Activated T-helper 1 cell treated with anti-CD3 and anti-CD28 coated beads, Interleukin-12 subunit alpha, Interleukin-12 subunit beta, Interleukin-2, Interleukin-4 antibody, amounts not matched to agents 30 ng/mL and 10 ng/mL and 1 ng/mL, durations not matched to agents 14 hours and 24 hours and 36 hours (primary cell): ENCODE data around the gene GJB5. TPM values are rescaled to one million over a fixed set of nuclear protein-coding genes. Genes with fewer than 3 reads are reported as not detected.

Source experiments
- DNase-seq: peaks from one replicate; pipeline ENCODE4 v3.0.0; 2021; ENCODE audit warnings: low spot score
- H3K27ac Mint-ChIP-seq: one replicate; pipeline ENCODE4 v1.8.0; 2021; ENCODE audit warnings: mild to moderate bottlenecking, mixed read lengths
- H3K27me3 Mint-ChIP-seq: one replicate; pipeline ENCODE4 v1.8.0; 2022; ENCODE audit warnings: mild to moderate bottlenecking, moderate library complexity, mixed read lengths; ENCODE audit not compliant: insufficient read depth
- H3K36me3 Mint-ChIP-seq: one replicate; pipeline ENCODE4 v1.8.0; 2021; ENCODE audit warnings: low read depth, mixed read lengths
- H3K4me1 Mint-ChIP-seq: one replicate; pipeline ENCODE4 v1.8.0; 2021; ENCODE audit warnings: low read depth, mixed read lengths
- H3K4me3 Mint-ChIP-seq: one replicate; pipeline ENCODE4 v1.8.0; 2021; ENCODE audit warnings: mild to moderate bottlenecking, moderate library complexity, mixed read lengths
- H3K9me3 Mint-ChIP-seq: one replicate; pipeline ENCODE4 v1.8.0; 2021; ENCODE audit warnings: mixed read lengths
- intact Hi-C: fragments of 100-400 bp; cut with micrococcal nuclease; formaldehyde crosslinking; loops from one replicate; pipeline ENCODE4 v1.15.1; 2024
- total RNA-seq: library from RNA; stranded (reverse); gene quantifications from 2 replicates; pipeline ENCODE4 v1.2.3, GENCODE V29; 2022

Gene GJB5
- not detected in 2 replicates for total RNA-seq

- Mint-ChIP-seq H3K27me3 (peaks cover 7% of the 10 kb centered on the region), H3K4me3 (no peak within 1 kb of the TSS), H3K27ac (no peak within 1 kb of the TSS), H3K4me1 (no peaks in the 10 kb centered on the region), H3K36me3 (no peaks in the 10 kb centered on the region), H3K9me3 (no peaks in the 10 kb centered on the region)
- DNase-seq, result no peak
- intact Hi-C loops, result no loop called here
Observed at GRCh38 chr1:34754964-34755637, at the start of gene GJB5. Gene GJB5 (plus strand): TSS chr1:34755047. CDS start chr1:34757331, 2,284 bp downstream.

GRCh38 chr1:34705077-34705476 is 49.8 kb upstream of the GJB5 start:
- Mint-ChIP-seq H3K27me3 (no peaks in the 10 kb centered on the region), H3K9me3 (no peaks in the 10 kb centered on the region), H3K4me1 (no peaks in the 10 kb centered on the region), H3K36me3 (no peaks in the 10 kb centered on the region), H3K27ac (no peak overlapping the region), H3K4me3 (no peak overlapping the region)
- DNase-seq, result no peak
- intact Hi-C loops, result no loop called here

GRCh38 chr1:34708106-34708505 is 46.7 kb upstream of the GJB5 start:
- no peaks in the 10 kb centered on the region for H3K27me3 Mint-ChIP-seq
- intact Hi-C loops, result no loop called here
- H3K36me3 Mint-ChIP-seq, result no peaks in the 10 kb centered on the region
- DNase-seq, result no peak
- H3K4me3 Mint-ChIP-seq, result no peak overlapping the region
- H3K9me3 Mint-ChIP-seq, result no peaks in the 10 kb centered on the region
- H3K27ac Mint-ChIP-seq, result no peak overlapping the region
- H3K4me1 Mint-ChIP-seq, result no peaks in the 10 kb centered on the region

GRCh38 chr1:34709547-34709946 is 45.3 kb upstream of the GJB5 start:
- Mint-ChIP-seq H3K27me3 (no peaks in the 10 kb centered on the region), H3K27ac (no peak overlapping the region), H3K4me1 (no peaks in the 10 kb centered on the region), H3K4me3 (no peak overlapping the region), H3K36me3 (no peaks in the 10 kb centered on the region), H3K9me3 (no peaks in the 10 kb centered on the region)
- intact Hi-C loops, result no loop called here
- no peak for DNase-seq

GRCh38 chr1:34710812-34711211 is 44.0 kb upstream of the GJB5 start:
- intact Hi-C loops, result no loop called here
- Mint-ChIP-seq H3K4me3 (no peak overlapping the region), H3K9me3 (no peaks in the 10 kb centered on the region), H3K27ac (no peak overlapping the region), H3K36me3 (no peaks in the 10 kb centered on the region), H3K27me3 (no peaks in the 10 kb centered on the region), H3K4me1 (no peaks in the 10 kb centered on the region)
- DNase-seq, result no peak

- DNase-seq, result no peak
- Mint-ChIP-seq H3K4me3 (no peak overlapping the region), H3K27me3 (peaks cover 2% of the 10 kb centered on the region), H3K4me1 (no peaks in the 10 kb centered on the region), H3K27ac (no peak overlapping the region), H3K9me3 (no peaks in the 10 kb centered on the region), H3K36me3 (no peaks in the 10 kb centered on the region)
- intact Hi-C loops, result no loop called here
Observed at GRCh38 chr1:34711485-34711884, 43.4 kb upstream of the GJB5 start.

GRCh38 chr1:34712007-34712688 is 42.7 kb upstream of the GJB5 start:
- Mint-ChIP-seq H3K36me3 (no peaks in the 10 kb centered on the region), H3K4me3 (no peak overlapping the region)

GRCh38 chr1:34713443-34713842 is 41.4 kb upstream of the GJB5 start:
- intact Hi-C loops, result no loop called here
- H3K36me3 Mint-ChIP-seq, result no peaks in the 10 kb centered on the region
- H3K27me3 Mint-ChIP-seq, result peaks cover 2% of the 10 kb centered on the region
- no peak for DNase-seq
- H3K4me3 Mint-ChIP-seq, result no peak overlapping the region
- H3K27ac Mint-ChIP-seq, result no peak overlapping the region
- H3K4me1 Mint-ChIP-seq, result no peaks in the 10 kb centered on the region
- H3K9me3 Mint-ChIP-seq, result no peaks in the 10 kb centered on the region

More at GRCh38 chr1:34712007-34712688, 42.7 kb upstream of the GJB5 start:
- DNase-seq, result no peak
- H3K4me1 Mint-ChIP-seq, result no peaks in the 10 kb centered on the region
- peaks cover 2% of the 10 kb centered on the region for H3K27me3 Mint-ChIP-seq
- no peaks in the 10 kb centered on the region for H3K9me3 Mint-ChIP-seq
- H3K27ac Mint-ChIP-seq, result no peak overlapping the region
- intact Hi-C loops, result no loop called here

GRCh38 chr1:34714386-34714785 is 40.5 kb upstream of the GJB5 start:
- Mint-ChIP-seq H3K36me3 (no peaks in the 10 kb centered on the region), H3K27ac (no peak overlapping the region), H3K9me3 (no peaks in the 10 kb centered on the region), H3K4me1 (no peaks in the 10 kb centered on the region), H3K27me3 (peaks cover 2% of the 10 kb centered on the region), H3K4me3 (no peak overlapping the region)
- no peak for DNase-seq
- intact Hi-C loops, result no loop called here

- Mint-ChIP-seq H3K9me3 (no peaks in the 10 kb centered on the region), H3K4me3 (no peak overlapping the region), H3K27ac (no peak overlapping the region), H3K4me1 (no peaks in the 10 kb centered on the region), H3K27me3 (peaks cover 2% of the 10 kb centered on the region), H3K36me3 (no peaks in the 10 kb centered on the region)
- intact Hi-C loops, result no loop called here
- DNase-seq, result no peak
Observed at GRCh38 chr1:34715139-34715538, 39.7 kb upstream of the GJB5 start.

- Mint-ChIP-seq H3K27ac (no peak overlapping the region), H3K36me3 (no peaks in the 10 kb centered on the region), H3K4me1 (no peaks in the 10 kb centered on the region), H3K4me3 (no peak overlapping the region), H3K27me3 (peaks cover 13% of the 10 kb centered on the region), H3K9me3 (no peaks in the 10 kb centered on the region)
- DNase-seq, result no peak
- intact Hi-C loops, result no loop called here
Observed at GRCh38 chr1:34721241-34721640, 33.6 kb upstream of the GJB5 start.

GRCh38 chr1:34721646-34722355 is 33.0 kb upstream of the GJB5 start:
- no peak for DNase-seq
- Mint-ChIP-seq H3K27me3 (peaks cover 12% of the 10 kb centered on the region), H3K4me3 (no peak overlapping the region), H3K36me3 (no peaks in the 10 kb centered on the region), H3K4me1 (no peaks in the 10 kb centered on the region), H3K9me3 (no peaks in the 10 kb centered on the region), H3K27ac (no peak overlapping the region)
- intact Hi-C loops, result no loop called here

- DNase-seq, result no peak
- Mint-ChIP-seq H3K27me3 (peaks cover 12% of the 10 kb centered on the region), H3K9me3 (no peaks in the 10 kb centered on the region), H3K4me1 (no peaks in the 10 kb centered on the region), H3K27ac (no peak overlapping the region), H3K36me3 (no peaks in the 10 kb centered on the region), H3K4me3 (no peak overlapping the region)
- intact Hi-C loops, result no loop called here
Observed at GRCh38 chr1:34726861-34727260, 28.0 kb upstream of the GJB5 start.
